A549 (cell line): Measurements from ENCODE around the gene KLHDC7B. TPM values are rescaled to one million over a fixed set of nuclear protein-coding genes. Genes with fewer than 3 reads are reported as not detected.

Experiments used
- ATAC-seq, 2 experiments: fragments of 200-7000 bp in 1 of 2; fragments of >200 bp in 1 of 2; cut with Nextera tagmentation in 1 of 2; cut with Tn5 transposase in 1 of 2; 3 replicates each; pipeline versions ENCODE4 v1.8.0 to v1.9.1; 2018 to 2020; ENCODE audit warnings: mild to moderate bottlenecking in 1 of 2, moderate library complexity in 1 of 2
- CTCF ChIA-PET: fragments of 300-600 bp; sonication (Branson Sonifier 250); formaldehyde crosslinking; extraction: SDS; loops from one replicate; lab custom pipeline; 2021; ENCODE audit warnings: antibody characterized with exemption, inconsistent platforms; lab: Yijun Ruan, JAX
- POLR2A ChIA-PET: fragments of 350-600 bp; formaldehyde crosslinking; extraction: SDS; loops from one replicate; lab custom pipeline; 2021; ENCODE audit warnings: antibody characterized with exemption, inconsistent platforms; lab: Yijun Ruan, JAX
- DNase-seq, 2 experiments: peaks; one replicate each; pipeline versions ENCODE4 v3.0.0 to v3.0.0-alpha.2; 2011 to 2016; ENCODE audit warnings: low read depth in 1 of 2, low spot score in 1 of 2
- FAIRE-seq: peaks from 2 replicates; lab custom pipeline; 2011; peaks lifted over from hg19 to GRCh38; lab: Jason Lieb, UNC
- H3K27ac ChIP-seq, 2 experiments: fragments of >200 bp; sonication (Bioruptor Twin); formaldehyde crosslinking; 3 replicates each; pipeline ENCODE4 v1.5.1; 2016 to 2017
- H3K4me1 ChIP-seq: fragments of >200 bp; sonication (Bioruptor Twin); formaldehyde crosslinking; 3 replicates; pipeline ENCODE4 v1.6.1; 2016
- H3K4me2 ChIP-seq: fragments of >200 bp; sonication (Bioruptor Twin); formaldehyde crosslinking; 3 replicates; pipeline ENCODE4 v1.6.1; 2016
- H3K4me3 ChIP-seq: fragments of >200 bp; sonication (Bioruptor Twin); formaldehyde crosslinking; 3 replicates; pipeline ENCODE4 v1.5.1; 2016
- H3K9me3 ChIP-seq: fragments of >200 bp; sonication (Bioruptor Twin); formaldehyde crosslinking; 3 replicates; pipeline ENCODE4 v1.6.1; 2016
- CBX8 ChIP-seq: fragments of 200-600 bp; sonication (generic); IDR thresholded peaks from 2 replicates; pipeline ENCODE4 v1.6.1; 2016
- CHD2 ChIP-seq: fragments of 150-350 bp; IDR thresholded peaks from 2 replicates; pipeline ENCODE4 v1.6.1; 2014; ENCODE audit warnings: low read length; ENCODE audit not compliant: partially characterized antibody
- EHF ChIP-seq: fragments of 250-450 bp; sonication (Bioruptor Pico); IDR thresholded peaks from 2 replicates; pipeline ENCODE4 v1.5.0; 2020; ENCODE audit warnings: mild to moderate bottlenecking
- EP300 ChIP-seq, 2 experiments: fragments of >200 bp; sonication (Bioruptor Twin); formaldehyde crosslinking; IDR thresholded peaks; 2 replicates in 1 of 2; 3 replicates in 1 of 2; pipeline ENCODE4 v1.6.1; 2016 to 2017
- ESRRA ChIP-seq: fragments of 150-350 bp; IDR thresholded peaks from 2 replicates; pipeline ENCODE4 v1.6.1; 2014; ENCODE audit warnings: mild to moderate bottlenecking, low read length, borderline replicate concordance
- FOXS1 ChIP-seq: fragments of 250-450 bp; sonication (Bioruptor Pico); IDR thresholded peaks from 2 replicates; pipeline ENCODE4 v1.5.0; 2020; ENCODE audit warnings: mild to moderate bottlenecking, moderate library complexity
- HDAC2 ChIP-seq: fragments of 200-600 bp; sonication (generic); IDR thresholded peaks from 2 replicates; pipeline ENCODE4 v1.6.1; 2016
- HOXB5 ChIP-seq: fragments of 250-450 bp; sonication (Bioruptor Pico); IDR thresholded peaks from 2 replicates; pipeline ENCODE4 v1.5.0; 2020; ENCODE audit warnings: mild to moderate bottlenecking, moderate library complexity
- KDM5A ChIP-seq: fragments of 200-600 bp; sonication (generic); IDR thresholded peaks from 2 replicates; pipeline ENCODE4 v1.6.1; 2016; ENCODE audit warnings: antibody characterized with exemption, mild to moderate bottlenecking
- MAFK ChIP-seq: fragments of 450-650 bp; IDR thresholded peaks from 2 replicates; pipeline ENCODE4 v1.6.1; 2014; ENCODE audit not compliant: partially characterized antibody
- PHF8 ChIP-seq: fragments of 200-600 bp; sonication (generic); IDR thresholded peaks from 2 replicates; pipeline ENCODE4 v1.6.1; 2016; ENCODE audit warnings: low read depth, mild to moderate bottlenecking, antibody characterized with exemption, moderate library complexity, borderline replicate concordance
- POLR2AphosphoS2 ChIP-seq: conservative IDR thresholded peaks from 2 replicates; pipeline ENCODE4 v1.6.1; 2012; ENCODE audit warnings: low read length, improper control_type of control experiment, inconsistent platforms
- RFX5 ChIP-seq: fragments of 450-650 bp; IDR thresholded peaks from 2 replicates; pipeline ENCODE4 v1.7.1; 2014; ENCODE audit warnings: antibody characterized with exemption, mild to moderate bottlenecking, moderate library complexity
- WGBS: methylation state at CpG from one replicate; pipeline ENCODE4 v1.1.6; 2017; ENCODE audit errors: missing lambda C conversion rate; 5-methylcytosine and 5-hydroxymethylcytosine counted together
- polyA plus RNA-seq, 4 experiments: library from polyadenylated mRNA; depleted of rRNA in 3 of 4; stranded (reverse); fragments of >200 nt; fragmentation: RNase III in 1 of 4; extraction: RNeasy Plus Mini Kit Qiagen cat#74134 plus additional on column Dnase treatment in 1 of 4; gene quantifications; 2 replicates in 3 of 4; 3 replicates in 1 of 4; pipeline ENCODE4 v1.2.3, GENCODE V29; 2011 to 2017
- TF ChIP-seq, protein P1 (sequence below): IDR thresholded peaks from 2 replicates; pipeline ENCODE4 v1.6.1; 2012
- TF ChIP-seq, protein P2 (sequence below): fragments of >200 bp; sonication (Bioruptor Twin); formaldehyde crosslinking; IDR thresholded peaks from 3 replicates; pipeline ENCODE4 v1.6.1; 2016
- TF ChIP-seq, protein P3 (sequence below): fragments of >200 bp; sonication (Bioruptor Twin); formaldehyde crosslinking; IDR thresholded peaks from 2 replicates; pipeline ENCODE4 v1.6.1; 2016
- TF ChIP-seq, protein P4 (sequence below): fragments of 200-600 bp; sonication (generic); IDR thresholded peaks from 2 replicates; pipeline ENCODE4 v1.6.1; 2016; ENCODE audit warnings: antibody characterized with exemption, mild to moderate bottlenecking, moderate library complexity
- TF ChIP-seq, protein P5 (sequence below): fragments of 450-650 bp; IDR thresholded peaks from 2 replicates; pipeline ENCODE4 v1.6.1; 2014; ENCODE audit warnings: antibody characterized with exemption

The KLHDC7B gene
- polyA plus RNA-seq, 2 of the 4 experiments (the other 2 are of a cell fraction) = 0.09 TPM; not detected in 1

DNA sequence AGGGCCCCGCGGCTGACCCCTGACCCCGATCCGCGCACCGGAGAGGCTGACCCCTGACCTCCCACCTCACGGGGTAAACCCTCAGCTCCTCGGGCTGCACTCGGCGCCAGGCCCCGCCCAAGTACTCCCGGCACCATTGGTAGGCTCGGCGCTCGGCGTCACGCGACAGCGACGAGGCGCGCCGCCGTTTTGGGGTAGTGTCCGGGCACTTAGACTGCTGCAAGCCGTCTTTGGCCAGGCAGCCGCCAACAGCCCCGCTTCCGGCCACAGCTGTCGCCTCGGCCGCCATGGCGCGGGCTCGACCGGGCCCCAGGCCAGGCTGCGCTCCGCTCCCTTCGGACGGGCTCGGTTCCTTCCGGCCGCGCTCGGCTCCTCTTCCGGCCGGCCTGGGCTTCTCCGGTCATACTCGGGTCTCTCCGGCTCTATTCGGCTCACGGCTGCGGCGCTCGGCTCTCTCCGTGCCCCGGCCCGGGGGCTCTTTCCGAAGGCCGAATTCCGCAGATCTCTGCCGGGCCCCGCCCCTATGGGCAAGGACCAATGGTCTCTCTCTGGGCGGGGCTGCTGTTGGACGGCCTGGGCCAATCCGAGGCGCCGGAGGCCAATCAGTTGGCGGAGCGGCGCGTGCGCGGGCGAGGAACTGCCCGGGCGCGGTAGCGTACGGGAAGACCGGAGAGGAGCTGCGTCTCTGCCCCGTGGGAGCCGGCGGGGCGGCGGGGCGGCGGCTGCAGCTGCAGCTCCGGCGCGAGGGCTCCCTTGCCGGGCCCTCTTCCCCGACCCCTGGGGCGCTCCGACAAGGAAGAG is 37.0 kb downstream of the KLHDC7B start, which contains the start of gene CHKB (continued):
- TF ChIP-seq ESRRA = no peak
- TF ChIP-seq, all 56 proteins: peak for 6

DNA sequence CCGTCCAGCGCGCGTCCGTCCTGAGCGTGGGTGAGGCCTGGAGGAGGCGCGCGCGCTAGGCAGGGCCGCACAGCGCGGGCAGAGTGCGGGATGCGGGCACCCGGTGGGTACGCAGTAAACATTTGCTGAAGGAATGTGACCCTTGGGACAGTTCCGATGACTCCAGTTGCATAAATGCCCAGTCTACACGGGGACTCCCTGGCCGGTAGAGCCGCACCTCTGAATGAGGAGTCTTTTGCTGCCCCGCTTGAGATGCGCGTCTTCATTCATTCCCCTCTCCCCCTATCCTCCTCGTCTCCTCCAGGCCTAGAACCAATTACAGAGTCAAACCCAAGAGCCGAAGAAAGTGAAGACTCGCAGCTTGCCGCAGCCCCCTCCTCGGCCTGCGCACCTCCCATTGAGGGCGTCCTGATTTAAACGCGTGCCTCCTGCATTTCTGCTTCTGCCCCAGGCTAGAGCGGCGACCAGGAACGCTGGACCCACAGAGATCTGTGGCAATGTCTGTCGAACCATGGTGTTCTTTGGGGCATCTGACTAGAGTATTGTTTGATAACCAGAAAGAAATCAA is 37.7 kb downstream of the KLHDC7B start:
- H3K4me1 ChIP-seq = peaks cover 12% of the 10 kb centered on the region; the same call in 1 of the 3 replicates
- DNase-seq (no peak), FAIRE-seq (no peak), ATAC-seq (peak; percentile 52 to 63)
- CTCF ChIA-PET = no interaction called here
- peak overlapping the region; percentile 98 for H3K4me2 ChIP-seq
- 27% methylated on average over 22 of the region's 37 CpGs for WGBS
- H3K4me3 ChIP-seq = peak overlapping the region; percentile 88
- TF ChIP-seq EP300 (IDR thresholded peaks at IDR 0.05) (no peak), PHF8 (peak; percentile 54; the same call in 1 of the 2 replicates)
- TF ChIP-seq, protein P1, sequence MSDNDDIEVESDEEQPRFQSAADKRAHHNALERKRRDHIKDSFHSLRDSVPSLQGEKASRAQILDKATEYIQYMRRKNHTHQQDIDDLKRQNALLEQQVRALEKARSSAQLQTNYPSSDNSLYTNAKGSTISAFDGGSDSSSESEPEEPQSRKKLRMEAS = 0 out of 2 replicates have a peak, but pooled peaks have one; percentile 4
- H3K9me3 ChIP-seq = no peaks in the 10 kb centered on the region
- POLR2A ChIA-PET = interaction anchor here (1.5 kb wide), 1 partner anchor 58 kb away, joined by 3 read pairs; the partner anchor contains the start of gene SCO2
- H3K27ac ChIP-seq = peak overlapping the region; percentile 81 to 98

DNA sequence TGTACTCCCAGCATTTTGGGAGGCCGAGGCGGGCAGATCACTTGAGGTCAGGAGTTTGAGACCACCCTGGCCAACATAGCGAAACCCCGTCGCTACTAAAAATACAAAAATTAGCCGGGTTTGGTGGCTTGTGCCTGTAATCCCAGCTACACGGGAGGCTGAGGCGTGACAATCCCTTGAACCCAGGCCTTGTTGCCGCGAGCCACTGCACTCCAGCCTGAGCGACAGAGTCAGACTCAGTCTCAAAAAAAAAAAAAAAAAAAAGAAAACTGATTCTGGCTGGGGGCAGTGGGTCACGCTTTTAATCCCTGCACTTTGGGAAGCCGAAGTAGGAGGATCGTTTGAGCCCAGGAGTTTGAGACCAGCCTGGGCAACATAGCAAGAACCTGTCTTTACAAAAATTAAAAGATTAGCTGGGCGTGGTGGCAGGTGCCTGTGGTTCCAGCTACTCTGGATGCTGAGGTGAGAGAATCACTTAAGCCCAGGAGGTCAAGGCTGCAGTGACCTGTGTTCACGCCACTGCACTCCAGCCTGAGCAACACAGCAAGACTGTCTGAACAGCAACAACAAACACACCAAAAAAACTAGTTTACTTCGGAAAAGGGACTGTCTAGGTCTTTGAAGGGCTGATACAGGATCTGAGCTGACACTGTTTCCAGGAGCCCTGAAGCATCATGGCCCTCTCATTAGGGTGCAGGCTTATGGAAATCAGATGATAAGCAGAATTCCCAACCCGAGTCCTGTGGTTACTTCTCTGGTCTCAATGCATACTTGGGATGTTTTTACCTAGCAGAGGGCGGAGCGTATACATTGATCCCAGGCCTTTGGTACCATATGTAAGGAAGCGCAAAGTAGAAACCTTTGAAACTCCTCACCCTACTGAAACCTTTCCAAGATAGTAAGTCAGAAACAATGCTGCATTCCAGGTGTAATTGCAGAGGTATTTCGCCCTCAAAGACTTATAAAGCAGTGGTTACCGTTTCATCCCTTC is 38.7 kb downstream of the KLHDC7B start:
- ChIA-PET POLR2A (interaction anchor here (1.7 kb wide), 1 partner anchor 16 kb away, joined by 4 read pairs; no protein-coding TSS in a partner anchor), CTCF (no interaction called here)
- Histone ChIP-seq H3K4me2 (peak overlapping the region; percentile 98), H3K27ac (no peak overlapping the region; a peak in 1 of 6 replicates), H3K4me1 (peaks cover 12% of the 10 kb centered on the region; the same call in 1 of the 3 replicates), H3K4me3 (peak overlapping the region; percentile 88; the same call in 1 of the 3 replicates), H3K9me3 (no peaks in the 10 kb centered on the region)
- TF ChIP-seq EHF (CRISPR knock-in tag) (no peak), FOXS1 (CRISPR knock-in tag) (no peak), HDAC2 (no peak), MAFK (no peak)
- WGBS = 91% methylated on average over 23 of the region's 23 CpGs
- ATAC-seq (no peak), DNase-seq (no peak), FAIRE-seq (no peak)

DNA sequence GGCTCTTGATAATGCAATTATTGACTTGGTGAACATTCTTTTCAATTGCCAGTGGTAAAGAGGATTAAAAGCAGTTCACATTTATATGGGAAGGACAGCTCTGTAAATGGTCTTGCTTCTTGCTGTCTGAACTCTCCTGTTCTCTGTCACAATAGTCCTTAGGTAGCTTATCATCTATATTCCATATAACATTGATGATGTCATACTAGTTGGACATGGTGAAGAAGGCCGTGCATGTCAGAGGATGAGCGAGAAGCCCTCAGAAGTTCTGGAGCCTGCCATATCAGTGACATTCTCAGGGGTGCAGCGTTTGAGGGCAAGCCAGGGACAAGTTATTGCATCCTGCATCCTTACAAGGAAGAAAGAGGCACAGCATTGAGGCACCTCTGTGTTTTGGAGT is 39.5 kb downstream of the KLHDC7B start:
- 87% methylated on average over 3 of the region's 3 CpGs for WGBS
- H3K4me1 ChIP-seq = peaks cover 12% of the 10 kb centered on the region; the same call in 1 of the 3 replicates
- H3K4me2 ChIP-seq = no peak overlapping the region
- H3K4me3 ChIP-seq = no peak overlapping the region
- ChIA-PET POLR2A (interaction anchor here (1.7 kb wide), 1 partner anchor 15 kb away, joined by 4 read pairs; no protein-coding TSS in a partner anchor), CTCF (no interaction called here)
- H3K27ac ChIP-seq = no peak overlapping the region
- ATAC-seq (no peak), DNase-seq (no peak), FAIRE-seq (no peak)
- TF ChIP-seq, protein P2, sequence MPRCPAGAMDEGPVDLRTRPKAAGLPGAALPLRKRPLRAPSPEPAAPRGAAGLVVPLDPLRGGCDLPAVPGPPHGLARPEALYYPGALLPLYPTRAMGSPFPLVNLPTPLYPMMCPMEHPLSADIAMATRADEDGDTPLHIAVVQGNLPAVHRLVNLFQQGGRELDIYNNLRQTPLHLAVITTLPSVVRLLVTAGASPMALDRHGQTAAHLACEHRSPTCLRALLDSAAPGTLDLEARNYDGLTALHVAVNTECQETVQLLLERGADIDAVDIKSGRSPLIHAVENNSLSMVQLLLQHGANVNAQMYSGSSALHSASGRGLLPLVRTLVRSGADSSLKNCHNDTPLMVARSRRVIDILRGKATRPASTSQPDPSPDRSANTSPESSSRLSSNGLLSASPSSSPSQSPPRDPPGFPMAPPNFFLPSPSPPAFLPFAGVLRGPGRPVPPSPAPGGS = no peak
- no peak for TF ChIP-seq CBX8
- H3K9me3 ChIP-seq = no peaks in the 10 kb centered on the region

DNA sequence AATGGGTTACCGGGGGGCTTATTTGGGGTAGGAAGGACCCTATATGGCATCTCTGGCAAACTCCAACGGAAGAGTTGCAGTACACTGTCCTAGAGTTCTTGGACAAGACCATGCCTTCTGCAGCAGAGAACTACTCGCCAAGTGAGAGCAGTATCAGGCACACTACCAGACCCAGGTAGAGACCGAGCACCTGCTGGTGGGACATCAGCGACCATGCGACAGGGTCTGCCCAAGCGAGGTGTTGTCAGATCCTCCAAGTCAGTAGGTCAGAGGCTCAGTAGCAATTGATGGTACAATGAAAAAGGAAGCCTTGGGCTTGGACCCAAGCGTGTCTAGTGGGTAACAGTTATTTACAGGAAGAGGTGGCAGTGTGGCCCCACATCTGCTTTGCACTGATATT is 40.1 kb downstream of the KLHDC7B start:
- ChIA-PET POLR2A (no interaction called here), CTCF (no interaction called here)
- Histone ChIP-seq H3K9me3 (no peaks in the 10 kb centered on the region), H3K27ac (no peak overlapping the region), H3K4me1 (peaks cover 12% of the 10 kb centered on the region; the same call in 1 of the 3 replicates), H3K4me3 (no peak overlapping the region), H3K4me2 (no peak overlapping the region)
- DNase-seq (no peak), FAIRE-seq (no peak), ATAC-seq (no peak)
- 83% methylated on average over 7 of the region's 8 CpGs for WGBS
- TF ChIP-seq KDM5A = no peak
- no peak for TF ChIP-seq RFX5
- no peak for TF ChIP-seq POLR2AphosphoS2
- TF ChIP-seq CHD2 = no peak
- TF ChIP-seq, protein P3, sequence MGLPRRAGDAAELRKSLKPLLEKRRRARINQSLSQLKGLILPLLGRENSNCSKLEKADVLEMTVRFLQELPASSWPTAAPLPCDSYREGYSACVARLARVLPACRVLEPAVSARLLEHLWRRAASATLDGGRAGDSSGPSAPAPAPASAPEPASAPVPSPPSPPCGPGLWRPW = no peak
- TF ChIP-seq, protein P4, sequence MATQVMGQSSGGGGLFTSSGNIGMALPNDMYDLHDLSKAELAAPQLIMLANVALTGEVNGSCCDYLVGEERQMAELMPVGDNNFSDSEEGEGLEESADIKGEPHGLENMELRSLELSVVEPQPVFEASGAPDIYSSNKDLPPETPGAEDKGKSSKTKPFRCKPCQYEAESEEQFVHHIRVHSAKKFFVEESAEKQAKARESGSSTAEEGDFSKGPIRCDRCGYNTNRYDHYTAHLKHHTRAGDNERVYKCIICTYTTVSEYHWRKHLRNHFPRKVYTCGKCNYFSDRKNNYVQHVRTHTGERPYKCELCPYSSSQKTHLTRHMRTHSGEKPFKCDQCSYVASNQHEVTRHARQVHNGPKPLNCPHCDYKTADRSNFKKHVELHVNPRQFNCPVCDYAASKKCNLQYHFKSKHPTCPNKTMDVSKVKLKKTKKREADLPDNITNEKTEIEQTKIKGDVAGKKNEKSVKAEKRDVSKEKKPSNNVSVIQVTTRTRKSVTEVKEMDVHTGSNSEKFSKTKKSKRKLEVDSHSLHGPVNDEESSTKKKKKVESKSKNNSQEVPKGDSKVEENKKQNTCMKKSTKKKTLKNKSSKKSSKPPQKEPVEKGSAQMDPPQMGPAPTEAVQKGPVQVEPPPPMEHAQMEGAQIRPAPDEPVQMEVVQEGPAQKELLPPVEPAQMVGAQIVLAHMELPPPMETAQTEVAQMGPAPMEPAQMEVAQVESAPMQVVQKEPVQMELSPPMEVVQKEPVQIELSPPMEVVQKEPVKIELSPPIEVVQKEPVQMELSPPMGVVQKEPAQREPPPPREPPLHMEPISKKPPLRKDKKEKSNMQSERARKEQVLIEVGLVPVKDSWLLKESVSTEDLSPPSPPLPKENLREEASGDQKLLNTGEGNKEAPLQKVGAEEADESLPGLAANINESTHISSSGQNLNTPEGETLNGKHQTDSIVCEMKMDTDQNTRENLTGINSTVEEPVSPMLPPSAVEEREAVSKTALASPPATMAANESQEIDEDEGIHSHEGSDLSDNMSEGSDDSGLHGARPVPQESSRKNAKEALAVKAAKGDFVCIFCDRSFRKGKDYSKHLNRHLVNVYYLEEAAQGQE = no peak
- TF ChIP-seq, protein P5, sequence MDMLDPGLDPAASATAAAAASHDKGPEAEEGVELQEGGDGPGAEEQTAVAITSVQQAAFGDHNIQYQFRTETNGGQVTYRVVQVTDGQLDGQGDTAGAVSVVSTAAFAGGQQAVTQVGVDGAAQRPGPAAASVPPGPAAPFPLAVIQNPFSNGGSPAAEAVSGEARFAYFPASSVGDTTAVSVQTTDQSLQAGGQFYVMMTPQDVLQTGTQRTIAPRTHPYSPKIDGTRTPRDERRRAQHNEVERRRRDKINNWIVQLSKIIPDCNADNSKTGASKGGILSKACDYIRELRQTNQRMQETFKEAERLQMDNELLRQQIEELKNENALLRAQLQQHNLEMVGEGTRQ = no peak
- TF ChIP-seq HOXB5 (CRISPR knock-in tag) = no peak
